ENCODE measurements around the gene OBSCN. TPM values are rescaled to one million over a fixed set of nuclear protein-coding genes. Genes with fewer than 3 reads are reported as not detected.
A peak's percentile ranks its signal among the peaks of the same experiment; 100 is the strongest.

Gene OBSCN
- total and polyA plus RNA-seq, 7 donors = 0.92 to 21.0 (median 13.1) TPM

DNA sequence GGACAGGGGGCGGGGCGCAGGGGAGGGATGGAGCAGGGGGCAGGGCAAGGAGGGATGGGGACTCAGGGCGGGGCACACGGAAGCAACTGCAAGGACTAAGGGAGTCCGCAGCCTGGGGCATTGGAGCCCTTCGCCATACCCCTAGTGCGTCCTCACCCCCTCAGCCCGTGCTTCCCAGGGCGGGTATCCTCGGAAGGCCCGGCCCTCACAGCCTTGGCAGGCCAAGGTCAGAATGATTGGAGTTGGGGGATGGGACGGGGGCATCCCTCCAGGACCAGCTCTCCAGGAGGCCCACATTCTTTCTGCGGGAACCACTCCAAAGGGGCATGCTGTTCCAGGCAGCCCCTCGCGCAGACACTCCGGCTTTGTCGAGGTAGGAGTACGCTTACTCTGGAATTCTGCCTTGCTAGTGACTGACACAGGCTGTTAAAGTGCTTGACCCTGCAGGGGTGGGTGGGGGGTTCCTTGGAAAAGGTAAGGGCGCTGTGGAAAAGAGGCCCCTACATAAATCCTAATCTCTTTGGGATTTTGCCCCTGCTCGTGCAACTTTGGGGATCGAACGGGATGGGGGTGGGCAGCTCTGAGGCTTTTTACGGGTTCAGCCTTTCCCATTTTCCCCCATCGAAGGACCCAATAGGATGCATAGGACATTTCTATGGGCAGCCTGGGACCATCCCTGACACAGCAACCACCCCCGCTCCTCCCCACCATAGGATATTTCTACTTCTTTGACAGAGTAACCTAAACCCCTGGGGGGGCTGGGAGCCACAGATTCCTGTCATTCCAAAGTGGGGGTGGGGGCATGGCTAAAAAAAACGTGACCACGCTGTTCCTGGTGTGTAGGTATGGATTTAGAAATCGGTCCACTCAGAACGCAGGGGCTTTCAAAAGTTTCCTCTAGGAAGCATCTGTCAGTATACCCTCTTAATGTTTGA lies 199.5 kb downstream of the OBSCN start:
- TF ChIP-seq CTCF (IDR thresholded peaks at IDR 0.05) = no peak
- peak in 1 of 4 donors; percentile 8 for TF ChIP-seq POLR2AphosphoS5 (IDR thresholded peaks at IDR 0.05)
- Histone ChIP-seq H3K4me3 (peak overlapping the region; percentile 75 to 99 (median 83)), H3K9me3 (no peaks in the 10 kb centered on the region), H3K27ac (peak overlapping the region; percentile 81 to 87 (median 86)), H3K4me1 (peaks cover 0 to 47% (median 42%) of the 10 kb centered on the region in 4 donors), H3K36me3 (no peaks in the 10 kb centered on the region), H3K27me3 (no peaks in the 10 kb centered on the region)
- WGBS, 2 donors = 27 to 29% methylated on average over 29 of the region's 29 CpGs
- no peak for DNase-seq
- intact Hi-C loops (cut with DNase I) = loop anchor here (5.0 kb wide), 2 partner anchors 195 to 270 kb away; no protein-coding TSS in a partner anchor

DNA sequence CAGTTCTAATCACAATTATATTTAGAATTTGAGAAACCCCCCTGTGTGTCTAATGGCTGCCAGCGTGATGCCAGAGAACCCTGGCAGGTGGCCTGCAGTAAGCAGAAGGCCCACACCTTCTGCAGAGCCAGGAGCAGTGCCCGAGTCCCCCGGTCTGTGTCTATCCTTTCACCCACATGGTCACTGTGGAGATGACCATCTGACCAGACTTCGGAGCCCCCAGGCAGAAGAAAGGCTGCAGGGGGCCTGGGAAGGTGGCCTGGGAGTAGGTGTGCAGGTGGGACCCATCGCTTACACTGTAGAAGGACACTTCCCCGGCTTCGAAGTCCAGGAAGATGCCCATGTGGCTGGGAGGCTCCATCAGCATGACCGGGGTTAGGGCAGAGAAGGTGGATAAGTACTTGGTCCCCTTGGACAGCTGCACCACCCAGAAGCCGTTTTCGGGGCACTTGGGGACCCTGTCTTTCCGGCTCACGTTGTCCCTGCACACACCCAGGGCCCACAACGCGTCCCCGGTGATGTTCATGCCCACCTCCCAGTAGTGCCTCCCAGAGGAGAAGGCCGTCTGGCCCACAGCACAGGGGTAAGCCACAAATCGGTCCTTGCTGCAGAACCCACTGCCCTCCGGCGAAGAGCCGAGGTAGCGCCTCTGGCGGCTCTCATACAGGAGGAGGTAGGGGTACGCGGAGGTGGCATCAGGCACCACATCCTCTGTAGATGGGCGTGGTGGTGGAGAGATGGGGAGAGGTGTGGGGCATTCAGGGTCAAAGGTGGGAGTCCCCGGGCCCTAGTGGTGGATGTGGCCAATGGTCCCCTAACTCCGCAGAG lies 200.4 kb downstream of the OBSCN start:
- DNase-seq = no peak
- peaks cover 0 to 43% (median 40%) of the 10 kb centered on the region in 4 donors for H3K4me1 ChIP-seq
- peak overlapping the region in 1 of 4 donors; percentile 99 for H3K4me3 ChIP-seq
- no peaks in the 10 kb centered on the region for H3K9me3 ChIP-seq
- H3K27ac ChIP-seq = peak overlapping the region in 1 of 4 donors; percentile 85
- no peaks in the 10 kb centered on the region for H3K36me3 ChIP-seq
- intact Hi-C loops (cut with DNase I) = loop anchor here (5.0 kb wide), 2 partner anchors 196 to 271 kb away; no protein-coding TSS in a partner anchor
- 96% methylated on average over 27 of the region's 27 CpGs for WGBS, 2 donors
- no peak for TF ChIP-seq CTCF (IDR thresholded peaks at IDR 0.05)
- no peak for TF ChIP-seq EP300 (IDR thresholded peaks at IDR 0.05)
- TF ChIP-seq POLR2A (IDR thresholded peaks at IDR 0.05) = no peak
- no peak for TF ChIP-seq POLR2AphosphoS5 (IDR thresholded peaks at IDR 0.05)
- no peaks in the 10 kb centered on the region for H3K27me3 ChIP-seq

GRCh38 chr1:228408869-228409805 lies 201.3 kb downstream of the OBSCN start:
- peaks cover 0 to 35% (median 31%) of the 10 kb centered on the region in 4 donors for H3K4me1 ChIP-seq
- no peak for DNase-seq
- TF ChIP-seq POLR2A (IDR thresholded peaks at IDR 0.05) = no peak
- no peak for TF ChIP-seq POLR2AphosphoS5 (IDR thresholded peaks at IDR 0.05)
- no peak for TF ChIP-seq EP300 (IDR thresholded peaks at IDR 0.05)
- TF ChIP-seq CTCF (IDR thresholded peaks at IDR 0.05) = no peak
- intact Hi-C loops (cut with DNase I) = loop anchor here (5.0 kb wide), 2 partner anchors 197 to 272 kb away; no protein-coding TSS in a partner anchor
- H3K27me3 ChIP-seq = no peaks in the 10 kb centered on the region
- no peaks in the 10 kb centered on the region for H3K9me3 ChIP-seq
- WGBS, 2 donors = 94% methylated on average over 19 of the region's 19 CpGs
- H3K4me3 ChIP-seq = no peak overlapping the region
- no peaks in the 10 kb centered on the region for H3K36me3 ChIP-seq
- H3K27ac ChIP-seq = peak overlapping the region in 2 of 4 donors; percentile 21 to 46

GRCh38 chr1:228410015-228410414 lies 202.2 kb downstream of the OBSCN start:
- Histone ChIP-seq H3K4me3 (no peak overlapping the region), H3K4me1 (peaks cover 0 to 27% (median 22%) of the 10 kb centered on the region in 4 donors), H3K27ac (peak overlapping the region in 1 of 4 donors; percentile 46), H3K9me3 (no peaks in the 10 kb centered on the region), H3K27me3 (peaks cover under 1 to 6% (median 6%) of the 10 kb centered on the region in 3 donors), H3K36me3 (no peaks in the 10 kb centered on the region)
- DNase-seq = no peak
- intact Hi-C loops (cut with DNase I) = no loop called here
- TF ChIP-seq POLR2AphosphoS5 (IDR thresholded peaks at IDR 0.05) (no peak), EP300 (IDR thresholded peaks at IDR 0.05) (no peak), CTCF (IDR thresholded peaks at IDR 0.05) (no peak), POLR2A (IDR thresholded peaks at IDR 0.05) (no peak)
- 91 to 93% methylated on average over 8 of the region's 8 CpGs for WGBS, 2 donors

Measured in sigmoid colon (tissue), 7 donors.